Naive thymus-derived CD8-positive, alpha-beta T cell (primary cell): Measurements from ENCODE around the gene MYO16. TPM values are rescaled to one million over a fixed set of nuclear protein-coding genes. Genes with fewer than 3 reads are reported as not detected.

Experiments used
- ATAC-seq, 2 donors: fragments of 150-1000 bp; cut with Tn5 transposase in 1 of 2; sonication (Bioruptor Pico), chemical (Tn5 transposase) in 1 of 2; 1 replicate in 1 of 2; 2 replicates in 1 of 2; pipeline ENCODE4 v1.10.0; 2021; ENCODE audit warnings: mild to moderate bottlenecking in 2 of 2, moderate library complexity in 2 of 2
- POLR2A ChIA-PET: fragments of 350-600 bp; sonication (Branson Sonifier 250); formaldehyde crosslinking; loops from one replicate; lab custom pipeline; 2021; ENCODE audit warnings: antibody characterized with exemption; lab: Charles Lee
- DNase-seq, 10 donors: peaks; one replicate each; pipeline versions ENCODE4 v3.0.0 to v3.0.0-alpha.2; 2020 to 2022
- H3K27ac Mint-ChIP-seq, 10 donors: one replicate each; pipeline ENCODE4 v1.8.0; 2020 to 2022; ENCODE audit warnings: mild to moderate bottlenecking in 10 of 10, mixed read lengths in 10 of 10, moderate library complexity in 4 of 10, inconsistent platforms in 1 of 10
- H3K27me3 Mint-ChIP-seq, 5 donors: one replicate each; pipeline ENCODE4 v1.8.0; 2021 to 2022; ENCODE audit warnings: mixed read lengths in 5 of 5
- H3K36me3 Mint-ChIP-seq, 3 donors: one replicate each; pipeline ENCODE4 v1.8.0; 2020 to 2022; ENCODE audit warnings: mixed read lengths in 3 of 3, mild to moderate bottlenecking in 2 of 3, inconsistent platforms in 1 of 3
- H3K4me1 Mint-ChIP-seq, 4 donors: one replicate each; pipeline ENCODE4 v1.8.0; 2021 to 2022; ENCODE audit warnings: mixed read lengths in 4 of 4
- H3K4me3 Mint-ChIP-seq, 10 donors: one replicate each; pipeline ENCODE4 v1.8.0; 2020 to 2022; ENCODE audit warnings: mild to moderate bottlenecking in 10 of 10, mixed read lengths in 10 of 10, moderate library complexity in 6 of 10, inconsistent platforms in 1 of 10
- H3K9me3 Mint-ChIP-seq, 9 donors: one replicate each; pipeline ENCODE4 v1.8.0; 2020 to 2022; ENCODE audit warnings: mixed read lengths in 9 of 9, mild to moderate bottlenecking in 3 of 9, inconsistent platforms in 1 of 9, moderate library complexity in 1 of 9
- polyA plus RNA-seq, 3 donors: library from polyadenylated mRNA; unstranded; fragments of 300-500 nt; fragmentation: Illumina TruSeq; gene quantifications; one replicate each; pipeline ENCODE4 v1.2.3, GENCODE V29; 2021
- total RNA-seq, 8 experiments: library from RNA in 2 of 8; stranded (reverse) in 2 of 8; gene quantifications; one replicate each; pipeline ENCODE4 v1.2.3 and lab custom pipeline; 2021 to 2026

The MYO16 gene
- total and polyA plus RNA-seq, 5 experiments from 2014 or later, result not detected

- peaks cover 0 to 14% (median 3%) of the 10 kb centered on the region in 9 donors for H3K9me3 Mint-ChIP-seq
- H3K4me1 Mint-ChIP-seq, result no peaks in the 10 kb centered on the region
- no peak overlapping the region for H3K27ac Mint-ChIP-seq
- no peak for DNase-seq
- H3K36me3 Mint-ChIP-seq, result no peaks in the 10 kb centered on the region
- POLR2A ChIA-PET, result no interaction called here
- no peak for ATAC-seq
- H3K27me3 Mint-ChIP-seq, result peaks cover 0 to 12% (median 8%) of the 10 kb centered on the region in 5 donors
- H3K4me3 Mint-ChIP-seq, result no peak overlapping the region
These were observed 4.4 kb upstream of the MYO16 start for GRCh38 chr13:108624979-108625378.

- Mint-ChIP-seq H3K27me3 (peaks cover 0 to 10% (median 3%) of the 10 kb centered on the region in 5 donors), H3K27ac (no peak overlapping the region), H3K4me1 (no peaks in the 10 kb centered on the region), H3K36me3 (no peaks in the 10 kb centered on the region), H3K9me3 (peaks cover 0 to 9% (median 2%) of the 10 kb centered on the region in 9 donors), H3K4me3 (no peak overlapping the region)
- DNase-seq (no peak), ATAC-seq (no peak)
- POLR2A ChIA-PET, result no interaction called here
These were observed 577 bp downstream of the MYO16 start for GRCh38 chr13:108629988-108630387.

DNA sequence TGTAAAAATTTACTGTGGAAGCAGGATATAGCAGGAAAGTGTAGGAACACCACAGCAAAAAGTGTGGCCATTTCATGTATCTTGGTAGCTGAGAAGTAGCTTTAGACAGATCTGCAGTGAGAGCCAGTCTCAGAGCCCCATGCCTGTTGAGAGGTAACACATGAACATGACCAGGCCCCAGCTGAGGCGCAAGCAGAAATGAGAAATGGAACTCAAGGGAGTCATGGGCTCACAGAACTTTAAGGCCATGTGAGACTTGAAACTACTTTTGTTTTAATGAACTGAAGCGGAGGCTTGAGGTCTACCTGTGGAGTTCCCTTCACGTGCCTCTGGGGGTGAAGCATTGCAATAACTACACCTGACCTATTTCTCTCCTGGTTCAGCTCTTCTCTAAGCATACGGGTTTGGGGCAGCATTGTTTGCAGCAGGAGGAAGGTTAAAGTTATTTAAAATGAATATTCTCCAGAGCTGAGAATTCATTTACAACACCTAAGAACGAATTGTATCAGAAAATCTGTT is 3.3 kb downstream of the MYO16 start:
- no peak for DNase-seq
- Mint-ChIP-seq H3K4me1 (no peaks in the 10 kb centered on the region), H3K27me3 (peaks cover 0 to 10% (median 3%) of the 10 kb centered on the region in 5 donors), H3K36me3 (no peaks in the 10 kb centered on the region), H3K27ac (no peak overlapping the region), H3K9me3 (no peaks in the 10 kb centered on the region), H3K4me3 (no peak overlapping the region)
- no peak for ATAC-seq
- POLR2A ChIA-PET, result no interaction called here

GRCh38 chr13:108638901-108639300 is 9.5 kb downstream of the MYO16 start:
- Mint-ChIP-seq H3K27me3 (peaks cover 0 to 5% (median 0%) of the 10 kb centered on the region in 5 donors), H3K9me3 (peaks cover 0 to 9% (median 0%) of the 10 kb centered on the region in 9 donors), H3K27ac (no peak overlapping the region), H3K36me3 (no peaks in the 10 kb centered on the region), H3K4me3 (no peak overlapping the region), H3K4me1 (no peaks in the 10 kb centered on the region)
- no peak for ATAC-seq
- POLR2A ChIA-PET, result no interaction called here
- DNase-seq, result no peak

GRCh38 chr13:108643646-108644353 is 14.4 kb downstream of the MYO16 start:
- Mint-ChIP-seq H3K27ac (no peak overlapping the region), H3K27me3 (peaks cover 0 to 4% (median 0%) of the 10 kb centered on the region in 5 donors), H3K9me3 (peaks cover 0 to 17% (median 4%) of the 10 kb centered on the region in 9 donors), H3K36me3 (no peaks in the 10 kb centered on the region), H3K4me1 (no peaks in the 10 kb centered on the region), H3K4me3 (no peak overlapping the region)
- POLR2A ChIA-PET, result no interaction called here
- ATAC-seq (no peak), DNase-seq (no peak)

- Mint-ChIP-seq H3K27ac (no peak overlapping the region), H3K36me3 (no peaks in the 10 kb centered on the region), H3K27me3 (peaks cover 0 to 4% (median 0%) of the 10 kb centered on the region in 5 donors), H3K9me3 (peaks cover 0 to 17% (median 4%) of the 10 kb centered on the region in 9 donors), H3K4me1 (no peaks in the 10 kb centered on the region), H3K4me3 (no peak overlapping the region)
- ATAC-seq (no peak), DNase-seq (no peak)
- POLR2A ChIA-PET, result no interaction called here
These were observed 16.0 kb downstream of the MYO16 start for GRCh38 chr13:108645376-108645775.

DNA sequence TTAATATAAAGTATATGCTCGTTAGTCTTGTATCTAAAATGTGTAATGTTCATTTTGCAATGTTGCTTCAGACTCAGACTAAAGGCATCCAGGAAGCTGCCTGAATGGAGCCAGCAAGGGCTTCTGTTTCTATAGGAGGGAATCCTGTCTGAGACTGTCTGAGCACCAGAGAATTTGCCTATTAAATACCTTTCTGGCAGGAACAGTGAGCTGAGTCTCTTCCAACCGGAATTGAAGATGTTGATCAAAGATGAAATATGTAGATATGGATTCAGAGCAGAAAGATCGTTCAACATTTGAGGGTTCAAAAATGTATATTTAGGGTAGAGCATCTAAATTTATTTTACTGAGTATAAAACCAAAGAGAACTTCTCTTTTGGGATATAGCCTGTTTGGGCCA is 20.9 kb downstream of the MYO16 start:
- H3K27me3 Mint-ChIP-seq, result peaks cover 0 to 4% (median 0%) of the 10 kb centered on the region in 5 donors
- no peak for ATAC-seq
- POLR2A ChIA-PET, result no interaction called here

GRCh38 chr13:108656742-108657141 is 27.3 kb downstream of the MYO16 start:
- H3K27me3 Mint-ChIP-seq, result peaks cover 0 to 1% (median 0%) of the 10 kb centered on the region in 5 donors
- no peak overlapping the region for H3K4me3 Mint-ChIP-seq
- no peak for DNase-seq
- no peaks in the 10 kb centered on the region for H3K36me3 Mint-ChIP-seq
- peaks cover 0 to 11% (median 0%) of the 10 kb centered on the region in 9 donors for H3K9me3 Mint-ChIP-seq
- no peaks in the 10 kb centered on the region for H3K4me1 Mint-ChIP-seq
- no peak overlapping the region for H3K27ac Mint-ChIP-seq
- ATAC-seq, result no peak
- POLR2A ChIA-PET, result no interaction called here

More for the DNA sequence above, 20.9 kb downstream of the MYO16 start:
- Mint-ChIP-seq H3K4me3 (no peak overlapping the region), H3K9me3 (peaks cover 0 to 9% (median 0%) of the 10 kb centered on the region in 9 donors), H3K27ac (no peak overlapping the region), H3K4me1 (no peaks in the 10 kb centered on the region), H3K36me3 (no peaks in the 10 kb centered on the region)
- DNase-seq, result no peak

DNA sequence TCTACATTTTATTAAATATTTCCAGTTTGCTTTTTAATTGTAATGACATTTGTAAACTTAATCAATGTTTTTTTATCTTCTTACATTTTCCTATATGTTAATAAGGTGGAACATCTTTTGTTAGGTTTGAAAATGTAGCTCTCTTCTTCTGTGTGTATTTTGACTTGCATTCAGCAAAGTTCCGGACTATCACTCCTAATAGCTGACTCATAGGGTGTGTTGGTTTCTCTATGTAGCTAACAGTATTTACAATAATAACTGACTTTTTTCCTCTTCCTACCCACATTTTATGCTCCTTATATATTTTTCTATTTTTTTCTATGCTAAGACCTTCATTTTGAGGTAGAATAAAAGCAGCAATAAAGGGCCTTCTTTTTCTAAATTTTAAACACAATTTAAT is 28.1 kb downstream of the MYO16 start:
- Mint-ChIP-seq H3K9me3 (peaks cover 0 to 16% (median 0%) of the 10 kb centered on the region in 9 donors), H3K36me3 (no peaks in the 10 kb centered on the region), H3K27ac (no peak overlapping the region), H3K4me1 (no peaks in the 10 kb centered on the region), H3K4me3 (no peak overlapping the region), H3K27me3 (peaks cover 0 to 1% (median 0%) of the 10 kb centered on the region in 5 donors)
- POLR2A ChIA-PET, result no interaction called here
- no peak for ATAC-seq
- no peak for DNase-seq

DNA sequence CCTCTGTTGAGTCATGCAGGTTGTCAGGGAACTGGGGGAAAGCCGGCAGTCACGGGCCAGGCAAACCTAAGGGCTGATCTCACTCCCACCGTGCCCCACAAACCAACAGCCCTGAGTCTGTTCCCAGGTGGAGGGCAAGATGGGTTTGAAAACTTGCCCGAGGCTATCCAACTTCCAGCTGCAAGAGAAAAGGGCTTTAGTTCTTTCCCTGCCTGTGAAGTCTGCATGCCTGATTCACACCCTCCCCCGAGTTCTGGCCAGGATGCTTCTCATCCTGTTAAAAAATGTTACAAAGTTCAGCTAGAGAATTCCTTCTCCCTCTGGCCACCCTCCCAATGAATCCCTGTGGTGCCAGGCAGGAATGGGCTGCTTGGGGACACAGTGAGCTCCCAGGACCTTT is 33.1 kb downstream of the MYO16 start:
- Mint-ChIP-seq H3K27ac (no peak overlapping the region), H3K4me3 (no peak overlapping the region), H3K4me1 (no peaks in the 10 kb centered on the region), H3K9me3 (peaks cover 0 to 16% (median 7%) of the 10 kb centered on the region in 9 donors), H3K36me3 (peaks cover 0 to 2% (median 0%) of the 10 kb centered on the region in 3 donors), H3K27me3 (peaks cover 0 to 1% (median 0%) of the 10 kb centered on the region in 5 donors)
- DNase-seq (no peak), ATAC-seq (no peak)
- POLR2A ChIA-PET, result no interaction called here

- Mint-ChIP-seq H3K9me3 (peaks cover 0 to 20% (median 7%) of the 10 kb centered on the region in 9 donors), H3K27ac (no peak overlapping the region), H3K36me3 (peaks cover 0 to 2% (median under 1%) of the 10 kb centered on the region in 3 donors), H3K4me1 (no peaks in the 10 kb centered on the region), H3K4me3 (no peak overlapping the region), H3K27me3 (peaks cover 0 to 1% (median 0%) of the 10 kb centered on the region in 5 donors)
- POLR2A ChIA-PET, result no interaction called here
- ATAC-seq (no peak), DNase-seq (no peak)
These were observed 34.3 kb downstream of the MYO16 start for GRCh38 chr13:108663710-108664109.

DNA sequence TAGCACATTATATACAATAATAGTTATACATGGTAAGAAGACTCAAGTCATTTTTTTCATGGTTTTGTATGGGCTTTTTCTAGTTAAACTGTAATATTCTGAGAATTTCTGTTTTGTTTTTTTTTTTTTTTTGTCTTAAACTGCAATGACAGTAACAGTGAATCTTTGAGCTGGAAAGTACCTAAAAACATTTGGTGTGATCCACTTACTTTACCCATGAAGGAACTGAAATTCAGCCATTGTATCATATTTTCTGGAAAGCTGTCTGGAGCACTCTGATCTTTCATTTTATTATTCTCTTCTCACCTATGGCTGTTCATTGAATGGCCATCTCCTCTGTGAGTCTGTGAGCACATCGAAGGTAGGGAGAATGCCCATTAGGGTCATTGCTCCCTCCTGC is 37.8 kb downstream of the MYO16 start:
- Mint-ChIP-seq H3K9me3 (peaks cover 0 to 26% (median 14%) of the 10 kb centered on the region in 9 donors), H3K4me3 (no peak overlapping the region), H3K27ac (no peak overlapping the region), H3K27me3 (peaks cover 0 to 3% (median 0%) of the 10 kb centered on the region in 5 donors), H3K36me3 (peaks cover 0 to 7% (median 6%) of the 10 kb centered on the region in 3 donors), H3K4me1 (no peaks in the 10 kb centered on the region)
- POLR2A ChIA-PET, result no interaction called here
- no peak for ATAC-seq
- no peak for DNase-seq

DNA sequence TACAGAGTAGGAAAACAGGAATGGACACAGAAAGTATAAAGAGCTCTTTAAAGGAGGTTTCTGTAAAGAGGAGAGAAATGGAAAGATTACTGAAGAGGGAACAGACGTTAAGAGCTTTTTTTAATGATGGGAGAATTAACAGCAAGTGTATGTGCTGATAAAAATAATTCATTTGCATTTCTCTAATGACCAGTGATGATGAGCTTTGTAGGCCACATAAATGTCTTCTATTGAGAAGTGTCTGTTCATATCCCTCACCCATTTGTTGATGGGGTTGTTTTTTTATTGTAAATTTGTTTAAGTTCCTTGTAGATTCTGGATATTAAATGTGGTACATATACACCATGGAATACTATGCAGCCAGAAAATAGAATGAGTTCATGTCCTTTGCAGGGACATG is 40.0 kb downstream of the MYO16 start:
- POLR2A ChIA-PET, result no interaction called here
- ATAC-seq (no peak), DNase-seq (no peak)
- peaks cover 0 to 7% (median 6%) of the 10 kb centered on the region in 3 donors for H3K36me3 Mint-ChIP-seq
- H3K27me3 Mint-ChIP-seq, result peaks cover 0 to 5% (median under 1%) of the 10 kb centered on the region in 5 donors
- H3K4me1 Mint-ChIP-seq, result no peaks in the 10 kb centered on the region
- no peak overlapping the region for H3K27ac Mint-ChIP-seq
- peaks cover 0 to 26% (median 11%) of the 10 kb centered on the region in 9 donors for H3K9me3 Mint-ChIP-seq
- H3K4me3 Mint-ChIP-seq, result no peak overlapping the region
